Activated B cell treated with CpG ODN at 0.5 μM for 24 hours (primary cell): ENCODE data around the gene BTG1. TPM values are rescaled to one million over a fixed set of nuclear protein-coding genes. Genes with fewer than 3 reads are reported as not detected.
A peak's percentile ranks its signal among the peaks of the same experiment; 100 is the strongest.

Source experiments
- ATAC-seq: fragments of 200-7000 bp; cut with Tn5 transposase; one replicate; pipeline ENCODE4 v1.10.0; 2021; ENCODE audit warnings: low read depth, mild to moderate bottlenecking, moderate library complexity
- CTCF ChIA-PET: fragments of 350-600 bp; sonication (Branson Sonifier 250); formaldehyde crosslinking; loops from one replicate; lab custom pipeline; 2021; ENCODE audit warnings: antibody characterized with exemption; lab: Charles Lee
- POLR2A ChIA-PET: fragments of 350-600 bp; sonication (Branson Sonifier 250); formaldehyde crosslinking; loops from one replicate; lab custom pipeline; 2021; ENCODE audit warnings: antibody characterized with exemption; lab: Charles Lee
- DNase-seq: peaks from one replicate; pipeline ENCODE4 v3.0.0; 2022
- H3K27ac Mint-ChIP-seq: one replicate; pipeline ENCODE4 v1.8.0; 2020; ENCODE audit warnings: mixed read lengths
- H3K27me3 Mint-ChIP-seq: one replicate; pipeline ENCODE4 v1.8.0; 2021; ENCODE audit warnings: mixed read lengths
- H3K36me3 Mint-ChIP-seq: one replicate; pipeline ENCODE4 v1.8.0; 2021; ENCODE audit warnings: low read depth, mixed read lengths
- H3K4me1 Mint-ChIP-seq: one replicate; pipeline ENCODE4 v1.8.0; 2021; ENCODE audit warnings: mixed read lengths
- H3K4me3 Mint-ChIP-seq: one replicate; pipeline ENCODE4 v1.8.0; 2020; ENCODE audit warnings: mild to moderate bottlenecking, mixed read lengths
- H3K9me3 Mint-ChIP-seq: one replicate; pipeline ENCODE4 v1.8.0; 2020; ENCODE audit warnings: mixed read lengths
- intact Hi-C: fragments of 100-400 bp; cut with micrococcal nuclease; formaldehyde crosslinking; loops from one replicate; pipeline ENCODE4 v1.15.1; 2024
- total RNA-seq: library from RNA; stranded (reverse); gene quantifications from 2 replicates; pipeline ENCODE4 v1.2.3, GENCODE V29; 2022
- TF ChIP-seq, protein P1 (sequence below): fragments of 200-600 bp; IDR thresholded peaks from one replicate; pipeline ENCODE4 v1.8.0; 2022; ENCODE audit warnings: antibody characterized with exemption, mild to moderate bottlenecking

The BTG1 gene, protein sequence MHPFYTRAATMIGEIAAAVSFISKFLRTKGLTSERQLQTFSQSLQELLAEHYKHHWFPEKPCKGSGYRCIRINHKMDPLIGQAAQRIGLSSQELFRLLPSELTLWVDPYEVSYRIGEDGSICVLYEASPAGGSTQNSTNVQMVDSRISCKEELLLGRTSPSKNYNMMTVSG
- total RNA-seq, result 423 and 429 TPM in 2 replicates

DNA sequence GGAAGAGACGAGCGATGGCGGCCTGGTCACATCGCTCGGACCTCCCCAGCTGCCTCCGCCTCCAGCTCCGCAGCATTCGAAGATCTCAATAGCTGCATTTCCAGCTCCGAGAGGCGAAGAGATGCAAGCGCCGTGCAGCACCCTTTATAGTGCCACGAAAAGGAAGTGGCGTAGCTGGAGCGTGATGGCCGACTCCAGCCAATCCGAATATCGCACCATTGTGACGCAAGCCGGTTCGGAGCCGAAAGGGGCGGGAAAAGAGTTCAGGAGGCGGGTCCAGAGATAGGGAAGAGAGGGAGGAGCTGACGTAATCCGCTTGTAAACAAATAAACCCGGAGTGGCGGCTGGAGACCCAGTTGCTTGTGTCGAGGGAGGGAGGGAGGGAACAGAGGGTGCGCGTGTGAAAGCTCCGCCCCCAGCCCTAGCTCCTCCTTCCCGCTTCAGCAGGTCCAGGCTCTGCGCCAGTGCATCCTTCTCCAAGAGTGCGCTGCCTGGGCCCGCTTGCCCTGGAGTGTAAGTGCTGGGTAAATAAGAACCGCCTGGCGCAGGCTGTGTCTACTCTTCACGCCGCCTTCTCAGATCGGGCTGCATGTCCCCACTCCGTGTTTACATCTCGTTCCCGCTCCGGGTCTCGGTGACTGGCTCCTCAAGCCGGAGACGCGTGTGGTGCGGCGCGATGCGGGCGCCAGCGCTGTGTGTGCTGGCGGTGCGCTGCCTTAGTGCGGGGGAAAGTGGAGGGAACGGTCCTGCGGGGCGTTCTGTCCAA lies at the start of gene BTG1:
Gene BTG1, minus strand, starts transcription at position 116 of the 766 bp plus-strand sequence. CDS start 311 bp downstream, outside the sequence.
- peak; percentile 89 for DNase-seq
- peak; percentile 75 for ATAC-seq
- intact Hi-C loops, result loop anchor here (1.0 to 10.0 kb wide), 13 partner anchors 10 to 1299 kb away; partner anchors contain the start of genes EEA1 and UBE2N
- H3K4me1 Mint-ChIP-seq, result peaks cover 39% of the 10 kb centered on the region
- H3K36me3 Mint-ChIP-seq, result peaks cover 78% of the 10 kb centered on the region
- TF ChIP-seq, protein P1, sequence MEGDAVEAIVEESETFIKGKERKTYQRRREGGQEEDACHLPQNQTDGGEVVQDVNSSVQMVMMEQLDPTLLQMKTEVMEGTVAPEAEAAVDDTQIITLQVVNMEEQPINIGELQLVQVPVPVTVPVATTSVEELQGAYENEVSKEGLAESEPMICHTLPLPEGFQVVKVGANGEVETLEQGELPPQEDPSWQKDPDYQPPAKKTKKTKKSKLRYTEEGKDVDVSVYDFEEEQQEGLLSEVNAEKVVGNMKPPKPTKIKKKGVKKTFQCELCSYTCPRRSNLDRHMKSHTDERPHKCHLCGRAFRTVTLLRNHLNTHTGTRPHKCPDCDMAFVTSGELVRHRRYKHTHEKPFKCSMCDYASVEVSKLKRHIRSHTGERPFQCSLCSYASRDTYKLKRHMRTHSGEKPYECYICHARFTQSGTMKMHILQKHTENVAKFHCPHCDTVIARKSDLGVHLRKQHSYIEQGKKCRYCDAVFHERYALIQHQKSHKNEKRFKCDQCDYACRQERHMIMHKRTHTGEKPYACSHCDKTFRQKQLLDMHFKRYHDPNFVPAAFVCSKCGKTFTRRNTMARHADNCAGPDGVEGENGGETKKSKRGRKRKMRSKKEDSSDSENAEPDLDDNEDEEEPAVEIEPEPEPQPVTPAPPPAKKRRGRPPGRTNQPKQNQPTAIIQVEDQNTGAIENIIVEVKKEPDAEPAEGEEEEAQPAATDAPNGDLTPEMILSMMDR, result no peak
- H3K27ac Mint-ChIP-seq, result peak within 1 kb of the TSS; percentile 99
- H3K4me3 Mint-ChIP-seq, result peak within 1 kb of the TSS; percentile 98
- POLR2A ChIA-PET, result interaction anchor here (0.6 to 11.0 kb wide), 101 partner anchors 11 to 782 kb away, joined by 3 to 607 read pairs (median 6); partner anchors contain the start of gene PLEKHG7
- CTCF ChIA-PET, result interaction anchor here (0.7 to 5.1 kb wide), 24 partner anchors 11 to 784 kb away, joined by 3 to 36 read pairs (median 4); no protein-coding TSS in a partner anchor
- no peaks in the 10 kb centered on the region for H3K9me3 Mint-ChIP-seq
- H3K27me3 Mint-ChIP-seq, result no peaks in the 10 kb centered on the region

DNA sequence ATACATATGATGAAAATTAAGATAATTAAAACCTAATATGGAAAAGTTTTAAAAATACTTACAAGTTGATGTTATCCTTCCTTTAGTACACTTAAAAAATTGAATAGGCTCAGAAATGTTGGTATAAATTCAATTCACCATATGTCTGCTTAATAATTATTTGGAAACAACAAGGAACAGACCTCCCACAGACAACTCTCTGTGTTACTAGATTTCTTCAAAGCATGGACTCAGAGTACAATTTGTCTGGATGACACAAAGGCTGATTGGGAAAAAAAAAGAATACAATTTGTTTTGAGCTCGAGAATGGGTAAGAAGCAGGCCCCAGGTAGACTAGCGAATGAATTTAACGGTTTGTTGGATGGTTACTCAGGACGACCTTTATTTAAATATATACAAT lies 48.9 kb upstream of the BTG1 start:
- TF ChIP-seq, protein P1, result no peak
- H3K27ac Mint-ChIP-seq, result no peak overlapping the region
- CTCF ChIA-PET, result no interaction called here
- H3K4me1 Mint-ChIP-seq, result peaks cover 30% of the 10 kb centered on the region
- ATAC-seq, result no peak
- no peaks in the 10 kb centered on the region for H3K27me3 Mint-ChIP-seq
- no peak for DNase-seq
- no peak overlapping the region for H3K4me3 Mint-ChIP-seq
- POLR2A ChIA-PET, result no interaction called here
- H3K9me3 Mint-ChIP-seq, result peaks cover 5% of the 10 kb centered on the region
- no peaks in the 10 kb centered on the region for H3K36me3 Mint-ChIP-seq
- intact Hi-C loops, result no loop called here

DNA sequence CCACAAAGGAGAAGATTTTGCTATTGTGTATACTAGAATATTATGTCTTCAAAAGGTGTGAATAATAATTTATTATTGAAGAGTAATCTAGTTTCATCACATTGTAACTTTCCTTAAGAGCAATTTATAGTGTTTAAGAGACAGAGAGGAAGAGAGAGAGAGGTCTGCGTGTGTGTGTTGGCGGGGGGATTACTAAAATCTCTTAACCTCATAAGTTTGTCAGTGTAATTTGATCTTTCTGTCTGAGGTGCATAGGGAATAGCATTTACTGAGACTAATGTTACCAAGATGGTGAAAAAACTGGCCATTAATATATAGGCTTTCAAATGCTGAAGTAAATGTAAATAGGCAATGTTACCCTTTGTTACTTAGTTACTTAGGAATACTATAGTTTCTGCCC lies 48.2 kb upstream of the BTG1 start:
- no peaks in the 10 kb centered on the region for H3K36me3 Mint-ChIP-seq
- ChIA-PET POLR2A (no interaction called here), CTCF (no interaction called here)
- TF ChIP-seq, protein P1, result no peak
- ATAC-seq, result no peak
- H3K9me3 Mint-ChIP-seq, result peaks cover 5% of the 10 kb centered on the region
- H3K4me1 Mint-ChIP-seq, result peaks cover 33% of the 10 kb centered on the region
- no peak overlapping the region for H3K4me3 Mint-ChIP-seq
- no peak overlapping the region for H3K27ac Mint-ChIP-seq
- no peaks in the 10 kb centered on the region for H3K27me3 Mint-ChIP-seq
- no peak for DNase-seq
- intact Hi-C loops, result no loop called here

DNA sequence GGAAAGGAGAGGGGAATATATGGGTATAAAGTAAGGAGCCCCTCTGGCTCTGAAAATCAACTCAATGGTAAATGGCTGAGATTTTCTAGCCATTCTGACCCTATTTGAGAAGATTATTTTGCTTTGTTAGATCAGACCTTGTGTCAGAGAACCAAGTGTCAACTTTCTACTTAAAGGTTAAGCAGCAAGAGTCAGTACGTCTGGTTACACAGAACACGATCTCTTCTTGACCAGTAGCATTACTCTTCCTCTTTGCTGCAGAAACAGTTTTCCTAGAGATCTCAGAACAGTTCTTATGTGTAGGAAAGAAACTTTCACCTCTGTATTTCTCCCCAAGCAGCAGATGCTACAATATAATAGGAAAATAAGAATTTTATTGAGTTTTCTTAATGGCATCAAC lies 47.4 kb upstream of the BTG1 start:
- H3K4me3 Mint-ChIP-seq, result no peak overlapping the region
- H3K27ac Mint-ChIP-seq, result no peak overlapping the region
- intact Hi-C loops, result no loop called here
- H3K9me3 Mint-ChIP-seq, result peaks cover 5% of the 10 kb centered on the region
- no peaks in the 10 kb centered on the region for H3K27me3 Mint-ChIP-seq
- ChIA-PET CTCF (no interaction called here), POLR2A (no interaction called here)
- no peaks in the 10 kb centered on the region for H3K36me3 Mint-ChIP-seq
- peaks cover 38% of the 10 kb centered on the region for H3K4me1 Mint-ChIP-seq
- TF ChIP-seq, protein P1, result no peak
- DNase-seq (no peak), ATAC-seq (no peak)

DNA sequence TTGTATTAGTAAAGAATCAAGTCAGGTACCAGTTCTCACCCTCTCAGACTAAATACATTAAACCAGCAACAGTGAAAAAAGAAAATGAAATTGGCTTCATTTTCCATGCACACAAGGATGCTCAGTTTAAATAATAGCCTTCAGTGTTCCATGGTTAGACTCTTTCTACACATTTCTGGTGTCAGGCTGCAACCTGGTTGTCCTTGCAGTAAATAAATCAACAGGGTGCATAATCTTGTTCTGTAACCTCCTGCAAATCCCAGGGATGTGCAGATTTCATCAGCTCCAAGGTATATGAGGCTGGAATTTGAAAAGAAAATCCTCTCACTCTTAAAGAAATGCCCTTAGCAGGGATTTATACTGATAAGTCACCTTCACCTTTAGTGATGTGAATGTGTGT lies 46.7 kb upstream of the BTG1 start:
- DNase-seq (no peak), ATAC-seq (no peak)
- ChIA-PET CTCF (no interaction called here), POLR2A (interaction anchor here (1.2 kb wide), 1 partner anchor 47 kb away, joined by 4 read pairs; the partner anchor contains the start of gene BTG1)
- H3K27ac Mint-ChIP-seq, result no peak overlapping the region
- H3K4me3 Mint-ChIP-seq, result no peak overlapping the region
- intact Hi-C loops, result no loop called here
- H3K4me1 Mint-ChIP-seq, result peaks cover 45% of the 10 kb centered on the region
- TF ChIP-seq, protein P1, result no peak
- peaks cover 5% of the 10 kb centered on the region for H3K9me3 Mint-ChIP-seq
- no peaks in the 10 kb centered on the region for H3K36me3 Mint-ChIP-seq
- H3K27me3 Mint-ChIP-seq, result no peaks in the 10 kb centered on the region
